Vagina (tissue), 2 donors: ENCODE measurements around the gene LUZP1. TPM values are rescaled to one million over a fixed set of nuclear protein-coding genes. Genes with fewer than 3 reads are reported as not detected.

Source experiments
- DNase-seq, 2 donors: peaks; one replicate each; pipeline ENCODE4 v3.0.0-alpha.2; 2017; ENCODE audit errors: extremely low spot score in 2 of 2
- H3K27ac ChIP-seq: fragments of 200-600 bp; sonication (generic); one replicate; pipeline ENCODE4 v1.5.1; 2019
- H3K27me3 ChIP-seq: fragments of 200-600 bp; sonication (generic); one replicate; pipeline ENCODE4 v1.5.1; 2019
- H3K36me3 ChIP-seq, 2 donors: fragments of 200-600 bp; sonication (generic); one replicate each; pipeline ENCODE4 v1.5.1; 2017 to 2019
- H3K4me1 ChIP-seq: fragments of 200-600 bp; sonication (generic); one replicate; pipeline ENCODE4 v1.5.1; 2019
- H3K4me3 ChIP-seq, 2 donors: fragments of 200-600 bp; sonication (generic); 1 replicate in 1 of 2; 2 replicates in 1 of 2; pipeline ENCODE4 v1.5.1; 2016 to 2019
- H3K9me3 ChIP-seq: fragments of 200-600 bp; sonication (generic); one replicate; pipeline ENCODE4 v1.5.1; 2019
- POLR2A ChIP-seq, 2 donors: fragments of 450-650 bp; IDR thresholded peaks; one replicate each; pipeline ENCODE4 v1.6.1; 2017; ENCODE audit warnings: antibody characterized with exemption in 2 of 2, mild to moderate bottlenecking in 2 of 2, moderate library complexity in 2 of 2
- POLR2AphosphoS5 ChIP-seq, 2 donors: sonication (generic); formaldehyde crosslinking; IDR thresholded peaks; one replicate each; pipeline ENCODE4 v1.9.0; 2017; ENCODE audit warnings: antibody characterized with exemption in 2 of 2, mild to moderate bottlenecking in 2 of 2, low read depth in 1 of 2; ENCODE audit not compliant: insufficient read depth in 1 of 2
- intact Hi-C: fragments of 100-400 bp; cut with DNase I; formaldehyde crosslinking; loops from one replicate; pipeline ENCODE4 v1.15.1; 2023
- total RNA-seq: library from RNA; depleted of rRNA; stranded (reverse); fragments of >200 nt; gene quantifications from one replicate; pipeline ENCODE4 v1.2.3, GENCODE V29; 2016
- TF ChIP-seq, protein P1 (sequence below), 3 experiments: fragments of 450-650 bp in 2 of 3; fragments of 200-600 bp in 1 of 3; sonication (generic) in 1 of 3; IDR thresholded peaks; one replicate each; pipeline ENCODE4 v1.5.1; 2017 to 2019; ENCODE audit warnings: antibody characterized with exemption in 3 of 3, mild to moderate bottlenecking in 2 of 3, moderate library complexity in 2 of 3

The LUZP1 gene
- total RNA-seq, 1 donor from 2014 or later, result 23.8 TPM

DNA sequence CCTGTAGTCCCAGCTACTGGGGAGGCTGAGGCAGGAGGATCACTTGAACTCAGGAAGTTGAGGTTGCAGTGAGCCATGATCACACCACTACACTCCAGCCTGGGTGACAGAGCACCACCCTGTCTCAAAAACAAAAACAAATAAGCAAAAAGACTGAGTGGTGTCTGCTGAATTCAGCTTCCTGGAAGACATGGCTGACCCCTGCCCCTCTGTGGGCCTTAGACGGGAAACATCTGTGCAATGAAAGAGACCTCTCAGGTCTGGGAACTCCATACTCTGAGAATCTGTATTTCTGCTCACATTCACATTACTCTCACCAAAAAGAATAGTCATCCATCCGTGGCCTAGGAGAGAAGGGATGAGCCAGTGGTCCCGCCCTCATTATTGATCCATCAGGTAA, 46.6 kb upstream of the LUZP1 start:
- H3K27ac ChIP-seq, result no peak overlapping the region
- TF ChIP-seq POLR2AphosphoS5 (IDR thresholded peaks at IDR 0.05; ENCODE audit: insufficient read depth in 1 of 2, low read depth in 1 of 2), result no peak
- TF ChIP-seq, protein P1, sequence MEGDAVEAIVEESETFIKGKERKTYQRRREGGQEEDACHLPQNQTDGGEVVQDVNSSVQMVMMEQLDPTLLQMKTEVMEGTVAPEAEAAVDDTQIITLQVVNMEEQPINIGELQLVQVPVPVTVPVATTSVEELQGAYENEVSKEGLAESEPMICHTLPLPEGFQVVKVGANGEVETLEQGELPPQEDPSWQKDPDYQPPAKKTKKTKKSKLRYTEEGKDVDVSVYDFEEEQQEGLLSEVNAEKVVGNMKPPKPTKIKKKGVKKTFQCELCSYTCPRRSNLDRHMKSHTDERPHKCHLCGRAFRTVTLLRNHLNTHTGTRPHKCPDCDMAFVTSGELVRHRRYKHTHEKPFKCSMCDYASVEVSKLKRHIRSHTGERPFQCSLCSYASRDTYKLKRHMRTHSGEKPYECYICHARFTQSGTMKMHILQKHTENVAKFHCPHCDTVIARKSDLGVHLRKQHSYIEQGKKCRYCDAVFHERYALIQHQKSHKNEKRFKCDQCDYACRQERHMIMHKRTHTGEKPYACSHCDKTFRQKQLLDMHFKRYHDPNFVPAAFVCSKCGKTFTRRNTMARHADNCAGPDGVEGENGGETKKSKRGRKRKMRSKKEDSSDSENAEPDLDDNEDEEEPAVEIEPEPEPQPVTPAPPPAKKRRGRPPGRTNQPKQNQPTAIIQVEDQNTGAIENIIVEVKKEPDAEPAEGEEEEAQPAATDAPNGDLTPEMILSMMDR (IDR thresholded peaks at IDR 0.05), result no peak
- no peaks in the 10 kb centered on the region for H3K36me3 ChIP-seq
- no peak overlapping the region for H3K4me3 ChIP-seq
- H3K27me3 ChIP-seq, result peaks cover 10% of the 10 kb centered on the region
- no peak for DNase-seq
- H3K4me1 ChIP-seq, result peaks cover 14% of the 10 kb centered on the region
- H3K9me3 ChIP-seq, result no peaks in the 10 kb centered on the region
- intact Hi-C loops, result no loop called here

DNA sequence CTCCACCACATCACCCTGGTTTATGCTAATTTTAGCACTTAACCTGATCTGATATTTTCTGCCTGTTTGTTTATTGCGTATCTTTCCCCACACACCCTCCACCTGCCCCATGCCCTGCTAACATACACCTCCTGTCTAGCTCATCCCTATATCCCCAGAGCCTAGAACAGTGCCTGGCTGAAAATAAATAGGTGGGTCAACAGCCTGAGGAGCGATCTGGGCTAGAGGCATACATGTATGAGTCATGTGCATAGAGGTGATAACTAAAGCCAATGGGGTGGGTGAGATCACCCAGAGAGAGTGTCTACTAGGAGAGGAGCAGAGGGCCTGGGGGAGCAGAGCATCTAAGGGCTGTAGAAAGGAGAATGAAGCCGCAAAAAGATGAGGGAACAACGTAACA, 46.0 kb upstream of the LUZP1 start:
- intact Hi-C loops, result no loop called here
- Histone ChIP-seq H3K36me3 (no peaks in the 10 kb centered on the region), H3K27me3 (peaks cover 10% of the 10 kb centered on the region), H3K4me3 (no peak overlapping the region), H3K4me1 (peaks cover 14% of the 10 kb centered on the region), H3K27ac (no peak overlapping the region), H3K9me3 (no peaks in the 10 kb centered on the region)
- no peak for DNase-seq
- TF ChIP-seq, protein P1 (IDR thresholded peaks at IDR 0.05), result no peak
- no peak for TF ChIP-seq POLR2A (IDR thresholded peaks at IDR 0.05)
- TF ChIP-seq POLR2AphosphoS5 (IDR thresholded peaks at IDR 0.05; ENCODE audit: insufficient read depth in 1 of 2, low read depth in 1 of 2), result no peak

DNA sequence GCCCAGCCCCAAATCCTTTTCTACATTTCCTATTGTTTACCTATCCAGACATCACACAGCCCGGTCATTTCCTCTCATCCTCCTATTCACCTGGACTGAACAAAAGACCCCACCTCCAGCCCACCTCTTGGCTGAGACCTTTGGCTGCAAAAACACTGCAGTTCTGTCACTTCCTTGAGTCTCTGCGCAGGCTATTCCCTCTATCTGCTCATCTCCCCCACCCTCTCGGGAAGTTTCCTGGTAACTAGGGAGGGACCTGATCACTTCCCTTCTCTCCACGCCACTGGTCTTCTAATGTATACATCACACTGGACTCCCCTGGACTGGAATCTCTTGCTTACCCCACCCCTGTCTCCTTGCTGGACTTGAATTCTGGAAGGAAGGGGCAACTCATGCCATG, 43.3 kb upstream of the LUZP1 start:
- TF ChIP-seq POLR2A (IDR thresholded peaks at IDR 0.05) (no peak), POLR2AphosphoS5 (IDR thresholded peaks at IDR 0.05; ENCODE audit: insufficient read depth in 1 of 2, low read depth in 1 of 2) (no peak)
- TF ChIP-seq, protein P1 (IDR thresholded peaks at IDR 0.05), result no peak
- H3K36me3 ChIP-seq, result no peaks in the 10 kb centered on the region
- intact Hi-C loops, result no loop called here

DNA sequence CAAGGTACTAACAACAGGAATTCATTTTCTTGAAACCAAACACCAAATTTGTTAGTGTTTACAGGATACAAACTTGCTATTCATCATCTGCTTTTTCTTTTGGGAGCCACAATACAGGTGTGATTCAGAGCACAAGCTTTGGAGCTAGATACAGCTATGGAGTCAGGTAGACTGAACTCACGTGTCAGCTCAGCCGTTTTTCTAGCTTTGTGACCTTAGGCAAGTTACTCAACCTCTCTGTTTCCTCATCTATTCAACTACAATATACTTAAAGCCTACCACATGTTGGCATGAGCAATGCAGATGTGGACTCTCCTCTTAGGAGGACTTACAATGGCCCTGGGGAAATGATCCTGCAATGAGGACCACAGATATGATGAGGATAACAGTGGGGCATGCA, 42.3 kb upstream of the LUZP1 start:
- H3K4me1 ChIP-seq, result no peaks in the 10 kb centered on the region
- no peak for DNase-seq
- TF ChIP-seq, protein P1 (IDR thresholded peaks at IDR 0.05), result no peak
- TF ChIP-seq POLR2AphosphoS5 (IDR thresholded peaks at IDR 0.05; ENCODE audit: insufficient read depth in 1 of 2, low read depth in 1 of 2) (no peak), POLR2A (IDR thresholded peaks at IDR 0.05) (no peak)
- H3K36me3 ChIP-seq, result no peaks in the 10 kb centered on the region
- H3K9me3 ChIP-seq, result no peaks in the 10 kb centered on the region
- no peak overlapping the region for H3K4me3 ChIP-seq
- intact Hi-C loops, result no loop called here
- H3K27ac ChIP-seq, result no peak overlapping the region
- H3K27me3 ChIP-seq, result no peaks in the 10 kb centered on the region

More for the DNA sequence above, 43.3 kb upstream of the LUZP1 start:
- DNase-seq, result no peak
- Histone ChIP-seq H3K27me3 (peaks cover 5% of the 10 kb centered on the region), H3K27ac (no peak overlapping the region), H3K9me3 (no peaks in the 10 kb centered on the region), H3K4me1 (peaks cover 5% of the 10 kb centered on the region), H3K4me3 (no peak overlapping the region)

DNA sequence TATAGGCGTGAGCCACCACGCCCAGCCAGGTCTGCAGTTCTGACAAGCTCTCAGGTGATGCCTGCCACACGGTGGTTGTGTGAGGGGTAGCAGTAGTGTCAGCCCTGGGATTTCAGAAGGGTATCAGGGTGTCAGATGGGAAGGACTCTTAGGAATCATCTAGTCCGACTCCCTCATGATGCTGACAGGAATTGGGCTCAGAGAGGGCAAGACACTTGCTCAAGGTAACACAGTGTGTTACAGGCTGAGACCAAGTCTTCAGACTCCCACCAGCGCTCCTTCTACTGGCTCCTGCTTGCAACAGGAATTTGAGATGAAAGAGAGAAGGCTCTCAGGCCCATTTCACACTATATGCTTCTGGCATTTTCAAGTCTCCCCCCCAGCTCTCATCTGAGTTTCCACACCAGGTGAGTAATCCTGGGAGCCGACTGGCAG, 41.7 kb upstream of the LUZP1 start:
- H3K9me3 ChIP-seq, result no peaks in the 10 kb centered on the region
- H3K36me3 ChIP-seq, result no peaks in the 10 kb centered on the region
- no peaks in the 10 kb centered on the region for H3K27me3 ChIP-seq
- intact Hi-C loops, result no loop called here
- no peak overlapping the region for H3K4me3 ChIP-seq
- H3K27ac ChIP-seq, result no peak overlapping the region
- TF ChIP-seq, protein P1 (IDR thresholded peaks at IDR 0.05), result no peak
- TF ChIP-seq POLR2A (IDR thresholded peaks at IDR 0.05) (no peak), POLR2AphosphoS5 (IDR thresholded peaks at IDR 0.05; ENCODE audit: insufficient read depth in 1 of 2, low read depth in 1 of 2) (no peak)
- no peak for DNase-seq
- no peaks in the 10 kb centered on the region for H3K4me1 ChIP-seq
